ENCODE data around the gene JUP.

Gene JUP

GRCh38 chr17:41812381-41813151 lies 26.1 kb upstream of the JUP start, which contains the start of gene FKBP10:
Gene FKBP10, plus strand, starts transcription at chr17:41813004. Its CDS starts 31 bp downstream, at chr17:41813035.
- DNase-seq: peak; percentile 73 to 88
- intact Hi-C loops (cut with DNase I; ENCODE audit: low total_unique reads): loop anchor here (2.0 to 10.0 kb wide), 2 partner anchors 24 to 52 kb away; partner anchors contain the start of genes KLHL10, KLHL11 and NT5C3B
- peaks cover 0 to 6% (median 0%) of the 10 kb centered on the region in 3 donors for H3K36me3 ChIP-seq
- H3K27me3 ChIP-seq: no peaks in the 10 kb centered on the region
- H3K4me3 ChIP-seq: peak within 1 kb of the TSS; percentile 59 to 84
- no peaks in the 10 kb centered on the region for H3K9me3 ChIP-seq
- TF ChIP-seq CTCF (IDR thresholded peaks at IDR 0.05): no peak
- peaks cover 0 to 40% (median 31%) of the 10 kb centered on the region in 4 donors for H3K4me1 ChIP-seq
- H3K27ac ChIP-seq: peak within 1 kb of the TSS; percentile 78 to 80

GRCh38 chr17:41811549-41812380 lies 25.3 kb upstream of the JUP start, which contains the start of gene P3H4:
Gene P3H4, minus strand, starts transcription at chr17:41811949. Its CDS starts 34 bp downstream, at chr17:41811915.
- intact Hi-C loops (cut with DNase I; ENCODE audit: low total_unique reads): loop anchor here (2.0 to 10.0 kb wide), 2 partner anchors 25 to 53 kb away; partner anchors contain the start of genes KLHL10, KLHL11 and NT5C3B
- H3K9me3 ChIP-seq: no peaks in the 10 kb centered on the region
- peaks cover 0 to 40% (median 31%) of the 10 kb centered on the region in 4 donors for H3K4me1 ChIP-seq
- peak; percentile 72 to 88 for DNase-seq
- peak within 1 kb of the TSS; percentile 59 to 84 for H3K4me3 ChIP-seq
- peaks cover 0 to 13% (median under 1%) of the 10 kb centered on the region in 3 donors for H3K36me3 ChIP-seq
- H3K27me3 ChIP-seq: no peaks in the 10 kb centered on the region
- H3K27ac ChIP-seq: peak within 1 kb of the TSS; percentile 78 to 80
- peak; percentile 62 to 77 for TF ChIP-seq CTCF (IDR thresholded peaks at IDR 0.05)

- Histone ChIP-seq H3K9me3 (no peaks in the 10 kb centered on the region), H3K4me3 (peak overlapping the region; percentile 59 to 84), H3K36me3 (peaks cover 0 to 19% (median 6%) of the 10 kb centered on the region in 3 donors), H3K27me3 (no peaks in the 10 kb centered on the region), H3K4me1 (peaks cover 0 to 40% (median 31%) of the 10 kb centered on the region in 4 donors), H3K27ac (peak overlapping the region; percentile 78 to 80)
- intact Hi-C loops (cut with DNase I; ENCODE audit: low total_unique reads): loop anchor here (10.0 kb wide), 1 partner anchor 54 kb away; the partner anchor contains the start of gene KLHL11
- no peak for DNase-seq
- TF ChIP-seq CTCF (IDR thresholded peaks at IDR 0.05): no peak
Observed at GRCh38 chr17:41810659-41811548, 24.4 kb upstream of the JUP start.

GRCh38 chr17:41806685-41807445 lies 20.4 kb upstream of the JUP start:
- H3K9me3 ChIP-seq: no peaks in the 10 kb centered on the region
- intact Hi-C loops (cut with DNase I; ENCODE audit: low total_unique reads): no loop called here

More at GRCh38 chr17:41806685-41807445, 20.4 kb upstream of the JUP start:
- H3K27ac ChIP-seq: no peak overlapping the region
- H3K27me3 ChIP-seq: no peaks in the 10 kb centered on the region
- H3K36me3 ChIP-seq: peaks cover 0 to 36% (median 6%) of the 10 kb centered on the region in 3 donors
- no peak for DNase-seq
- H3K4me3 ChIP-seq: no peak overlapping the region
- peaks cover 0 to 20% (median 16%) of the 10 kb centered on the region in 4 donors for H3K4me1 ChIP-seq
- TF ChIP-seq CTCF (IDR thresholded peaks at IDR 0.05): no peak

All from tibial artery (tissue), 4 donors.